AG04450 (cell line): ENCODE measurements around the gene ARHGEF17. TPM values are rescaled to one million over a fixed set of nuclear protein-coding genes. Genes with fewer than 3 reads are reported as not detected.
A peak's percentile ranks its signal among the peaks of the same experiment; 100 is the strongest.

ENCODE experiments used
- CTCF ChIA-PET: fragments of 300-600, 350-600 bp; formaldehyde crosslinking; extraction: SDS; loops from one replicate; lab custom pipeline; 2022; ENCODE audit warnings: antibody characterized with exemption, inconsistent platforms; lab: Charles Lee
- POLR2A ChIA-PET: fragments of 350-600 bp; formaldehyde crosslinking; extraction: SDS; loops from one replicate; lab custom pipeline; 2021; ENCODE audit warnings: antibody characterized with exemption, inconsistent platforms; lab: Yijun Ruan, JAX
- DNase-seq: peaks from one replicate; pipeline ENCODE4 v3.0.0-alpha.2; 2011; ENCODE audit warnings: low read depth, low spot score
- H3K27ac ChIP-seq: one replicate; pipeline ENCODE4 v1.5.1; 2012; ENCODE audit warnings: low read depth, low read length, control low read depth
- H3K27me3 ChIP-seq: one replicate; pipeline ENCODE4 v1.6.0; 2012; ENCODE audit warnings: low read length; ENCODE audit not compliant: control insufficient read depth, insufficient read depth
- H3K4me3 ChIP-seq: 2 replicates; pipeline ENCODE4 v1.5.1; 2011; ENCODE audit warnings: mild to moderate bottlenecking, low read depth, low read length, control low read depth
- H3K9me3 ChIP-seq: 2 replicates; pipeline ENCODE4 v1.5.1; 2012; ENCODE audit warnings: low read length; ENCODE audit not compliant: control insufficient read depth, insufficient read depth
- polyA plus RNA-seq: library from polyadenylated mRNA; depleted of rRNA; stranded (reverse); fragments of >200 nt; gene quantifications from 2 replicates; pipeline ENCODE4 v1.2.3, GENCODE V29; 2011
- TF ChIP-seq, protein P1 (sequence below): IDR thresholded peaks from 2 replicates; pipeline ENCODE4 v1.5.1; 2011; ENCODE audit warnings: low read depth, low read length, control low read depth, inconsistent platforms

Gene ARHGEF17
- polyA plus RNA-seq, 1 experiment: 30.6 TPM

DNA sequence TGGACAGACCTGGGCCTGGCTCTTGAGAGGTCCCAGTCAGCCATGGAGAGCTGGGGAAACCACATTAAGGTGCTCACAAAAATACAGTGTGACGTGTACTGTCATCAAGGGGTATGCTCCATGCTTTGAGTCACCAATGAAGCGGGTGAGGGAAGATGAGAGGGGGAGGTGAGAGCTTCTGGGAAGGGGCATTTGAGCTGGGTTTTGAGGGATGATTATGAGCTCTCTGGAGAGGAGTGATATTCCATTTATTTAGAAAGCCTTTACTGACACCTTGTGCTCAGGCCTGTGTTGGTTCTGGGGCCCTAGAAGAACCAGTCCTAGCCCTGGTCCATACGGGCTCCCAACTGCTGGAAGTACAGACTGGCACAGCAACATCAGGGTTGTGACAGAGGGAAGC, 10.4 kb upstream of the ARHGEF17 start:
- POLR2A ChIA-PET: interaction anchor here (0.6 kb wide), 1 partner anchor 203 kb away, joined by 4 read pairs; no protein-coding TSS in a partner anchor
- Histone ChIP-seq H3K27ac (no peak overlapping the region), H3K4me3 (no peak overlapping the region), H3K9me3 (no peaks in the 10 kb centered on the region), H3K27me3 (no peaks in the 10 kb centered on the region)
- TF ChIP-seq, protein P1, sequence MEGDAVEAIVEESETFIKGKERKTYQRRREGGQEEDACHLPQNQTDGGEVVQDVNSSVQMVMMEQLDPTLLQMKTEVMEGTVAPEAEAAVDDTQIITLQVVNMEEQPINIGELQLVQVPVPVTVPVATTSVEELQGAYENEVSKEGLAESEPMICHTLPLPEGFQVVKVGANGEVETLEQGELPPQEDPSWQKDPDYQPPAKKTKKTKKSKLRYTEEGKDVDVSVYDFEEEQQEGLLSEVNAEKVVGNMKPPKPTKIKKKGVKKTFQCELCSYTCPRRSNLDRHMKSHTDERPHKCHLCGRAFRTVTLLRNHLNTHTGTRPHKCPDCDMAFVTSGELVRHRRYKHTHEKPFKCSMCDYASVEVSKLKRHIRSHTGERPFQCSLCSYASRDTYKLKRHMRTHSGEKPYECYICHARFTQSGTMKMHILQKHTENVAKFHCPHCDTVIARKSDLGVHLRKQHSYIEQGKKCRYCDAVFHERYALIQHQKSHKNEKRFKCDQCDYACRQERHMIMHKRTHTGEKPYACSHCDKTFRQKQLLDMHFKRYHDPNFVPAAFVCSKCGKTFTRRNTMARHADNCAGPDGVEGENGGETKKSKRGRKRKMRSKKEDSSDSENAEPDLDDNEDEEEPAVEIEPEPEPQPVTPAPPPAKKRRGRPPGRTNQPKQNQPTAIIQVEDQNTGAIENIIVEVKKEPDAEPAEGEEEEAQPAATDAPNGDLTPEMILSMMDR: no peak
- DNase-seq: no peak
- CTCF ChIA-PET: interaction anchor here (1.0 to 2.8 kb wide), 7 partner anchors 9 to 466 kb away, joined by 3 to 27 read pairs (median 6); partner anchors contain the start of gene ARHGEF17

GRCh38 chr11:73298233-73298632, 9.8 kb upstream of the ARHGEF17 start:
- CTCF ChIA-PET: interaction anchor here (1.0 to 2.8 kb wide), 7 partner anchors 9 to 467 kb away, joined by 3 to 27 read pairs (median 6); partner anchors contain the start of gene ARHGEF17
- no peak for DNase-seq
- no peaks in the 10 kb centered on the region for H3K9me3 ChIP-seq
- H3K4me3 ChIP-seq: no peak overlapping the region
- POLR2A ChIA-PET: interaction anchor here (0.6 kb wide), 1 partner anchor 202 kb away, joined by 4 read pairs; no protein-coding TSS in a partner anchor
- TF ChIP-seq, protein P1: no peak
- no peaks in the 10 kb centered on the region for H3K27me3 ChIP-seq
- no peak overlapping the region for H3K27ac ChIP-seq

DNA sequence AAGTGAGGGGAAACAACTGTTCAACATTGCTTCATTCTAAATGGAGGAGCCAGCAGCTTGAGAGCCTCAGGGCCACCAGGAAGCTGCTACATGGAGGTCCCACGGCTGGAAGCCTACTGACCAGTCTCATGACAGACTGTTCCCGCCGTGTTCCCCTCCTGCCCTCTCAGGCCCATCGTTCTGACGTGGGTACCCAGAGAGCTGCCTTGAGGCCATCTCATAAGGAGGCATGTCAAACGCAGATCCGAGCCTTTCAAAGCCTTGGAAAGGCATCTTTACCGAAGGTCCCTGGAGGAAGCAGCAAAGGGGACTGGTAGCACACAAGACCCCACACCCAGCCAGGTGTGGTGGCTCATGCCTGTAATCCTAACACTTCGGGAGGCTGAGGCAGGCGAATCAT, 8.3 kb upstream of the ARHGEF17 start:
- Histone ChIP-seq H3K9me3 (no peaks in the 10 kb centered on the region), H3K27me3 (no peaks in the 10 kb centered on the region), H3K4me3 (no peak overlapping the region), H3K27ac (no peak overlapping the region)
- ChIA-PET POLR2A (no interaction called here), CTCF (interaction anchor here (0.9 to 3.3 kb wide), 4 partner anchors 10 to 93 kb away, joined by 3 to 23 read pairs (median 8); no protein-coding TSS in a partner anchor)
- no peak for DNase-seq
- TF ChIP-seq, protein P1: no peak

GRCh38 chr11:73306069-73306841, 1.8 kb upstream of the ARHGEF17 start:
- ChIA-PET CTCF (interaction anchor here (0.6 to 5.9 kb wide), 39 partner anchors 8 to 476 kb away, joined by 3 to 137 read pairs (median 5); partner anchors contain the start of gene FCHSD2), POLR2A (interaction anchor here (0.9 to 5.3 kb wide), 3 partner anchors 29 to 54 kb away, joined by 3 to 70 read pairs (median 5); no protein-coding TSS in a partner anchor)
- TF ChIP-seq, protein P1: peak; percentile 41

GRCh38 chr11:73306977-73307322, 1.1 kb upstream of the ARHGEF17 start:
- TF ChIP-seq, protein P1: no peak
- no peaks in the 10 kb centered on the region for H3K27me3 ChIP-seq
- H3K27ac ChIP-seq: peak overlapping the region; percentile 81
- H3K9me3 ChIP-seq: no peaks in the 10 kb centered on the region; the same call in 1 of the 2 replicates
- peak overlapping the region; percentile 40 for H3K4me3 ChIP-seq
- ChIA-PET CTCF (interaction anchor here (0.6 to 5.9 kb wide), 38 partner anchors 9 to 476 kb away, joined by 3 to 137 read pairs (median 5); partner anchors contain the start of gene FCHSD2), POLR2A (interaction anchor here (0.9 to 5.3 kb wide), 3 partner anchors 29 to 54 kb away, joined by 3 to 70 read pairs (median 5); no protein-coding TSS in a partner anchor)
- no peak for DNase-seq

More at GRCh38 chr11:73306069-73306841, 1.8 kb upstream of the ARHGEF17 start:
- no peak overlapping the region for H3K4me3 ChIP-seq
- no peaks in the 10 kb centered on the region for H3K27me3 ChIP-seq
- no peak for DNase-seq
- no peaks in the 10 kb centered on the region; the same call in 1 of the 2 replicates for H3K9me3 ChIP-seq
- H3K27ac ChIP-seq: no peak overlapping the region
